WTC11 (cell line): Measurements from ENCODE around the gene DNAJC3. TPM values are rescaled to one million over a fixed set of nuclear protein-coding genes. Genes with fewer than 3 reads are reported as not detected.
"Not testable (repeated sequence)": the region's sequence is repeated elsewhere in the genome, so short reads cannot be mapped to it uniquely, and the experiment has no call there.

ENCODE experiments used
- ATAC-seq: fragments of 200-7000 bp; cut with Tn5 transposase; 2 replicates; pipeline ENCODE4 v1.10.0; 2021; ENCODE audit warnings: mild to moderate bottlenecking, moderate library complexity
- CTCF ChIA-PET: fragments of 300-600 bp; sonication (Branson Sonifier 250); formaldehyde crosslinking; loops from one replicate; lab custom pipeline; 2021; ENCODE audit warnings: antibody characterized with exemption; lab: Charles Lee
- POLR2A ChIA-PET: fragments of 350-600 bp; sonication (Branson Sonifier 250); formaldehyde crosslinking; loops from one replicate; lab custom pipeline; 2021; ENCODE audit warnings: antibody characterized with exemption; lab: Charles Lee
- DNase-seq: peaks from one replicate; pipeline ENCODE4 v3.0.0; 2021; ENCODE audit warnings: low spot score
- H3K27ac Mint-ChIP-seq: 2 replicates; pipeline ENCODE4 v1.8.0; 2021; ENCODE audit warnings: mixed read lengths
- H3K27me3 Mint-ChIP-seq: 2 replicates; pipeline ENCODE4 v1.8.0; 2021; ENCODE audit warnings: low read depth, mild to moderate bottlenecking, moderate library complexity, mixed read lengths
- H3K36me3 Mint-ChIP-seq: 2 replicates; pipeline ENCODE4 v1.8.0; 2021; ENCODE audit warnings: mixed read lengths
- H3K4me1 Mint-ChIP-seq: 2 replicates; pipeline ENCODE4 v1.8.0; 2022; ENCODE audit warnings: mixed read lengths
- H3K4me3 Mint-ChIP-seq: 2 replicates; pipeline ENCODE4 v1.8.0; 2021; ENCODE audit warnings: mild to moderate bottlenecking, moderate library complexity, mixed read lengths
- H3K9me3 Mint-ChIP-seq: 2 replicates; pipeline ENCODE4 v1.8.0; 2021; ENCODE audit warnings: mixed read lengths
- ATF1 ChIP-seq: sonication (generic); formaldehyde crosslinking; IDR thresholded peaks from 2 replicates; pipeline ENCODE4 v1.8.1; 2023; ENCODE audit warnings: mild to moderate bottlenecking, moderate library complexity, missing genetic modification reagents
- CTCF ChIP-seq: fragments of 200-600 bp; IDR thresholded peaks from 2 replicates; pipeline ENCODE4 v1.8.0; 2022; ENCODE audit warnings: antibody characterized with exemption
- E2F5 ChIP-seq: sonication (generic); formaldehyde crosslinking; IDR thresholded peaks from 2 replicates; pipeline ENCODE4 v1.8.1; 2022; ENCODE audit warnings: mild to moderate bottlenecking, moderate library complexity, missing genetic modification reagents
- ESRRA ChIP-seq: sonication (generic); formaldehyde crosslinking; IDR thresholded peaks from 2 replicates; pipeline ENCODE4 v1.8.1; 2022; ENCODE audit warnings: mild to moderate bottlenecking, missing genetic modification reagents, borderline replicate concordance
- FOXK1 ChIP-seq: sonication (generic); formaldehyde crosslinking; IDR thresholded peaks from 2 replicates; pipeline ENCODE4 v1.8.0; 2022; ENCODE audit warnings: mild to moderate bottlenecking, moderate library complexity, missing genetic modification reagents
- IRF1 ChIP-seq: sonication (generic); formaldehyde crosslinking; IDR thresholded peaks from 2 replicates; pipeline ENCODE4 v1.8.0; 2023; ENCODE audit warnings: missing genetic modification reagents
- MAX ChIP-seq: sonication (generic); formaldehyde crosslinking; IDR thresholded peaks from 2 replicates; pipeline ENCODE4 v1.8.0; 2022; ENCODE audit warnings: mild to moderate bottlenecking, missing genetic modification reagents
- MLX ChIP-seq: sonication (generic); formaldehyde crosslinking; IDR thresholded peaks from 2 replicates; pipeline ENCODE4 v1.8.1; 2023; ENCODE audit warnings: mild to moderate bottlenecking, missing genetic modification reagents, moderate library complexity
- RORB ChIP-seq: fragments of 250-450 bp; sonication (Bioruptor Pico); IDR thresholded peaks from 2 replicates; pipeline ENCODE4 v1.9.0; 2021; ENCODE audit warnings: mild to moderate bottlenecking
- STAT6 ChIP-seq: sonication (generic); formaldehyde crosslinking; conservative IDR thresholded peaks from 2 replicates; pipeline ENCODE4 v1.8.1; 2023; ENCODE audit warnings: mild to moderate bottlenecking, low read depth, missing genetic modification reagents, moderate library complexity
- ZNF263 ChIP-seq: sonication (generic); formaldehyde crosslinking; IDR thresholded peaks from 2 replicates; pipeline ENCODE4 v1.8.1; 2022; ENCODE audit warnings: low read depth, mild to moderate bottlenecking, moderate library complexity, missing genetic modification reagents
- ZNF396 ChIP-seq: fragments of 250-450 bp; sonication (Bioruptor Pico); IDR thresholded peaks from 2 replicates; pipeline ENCODE4 v1.8.0; 2021; ENCODE audit warnings: mild to moderate bottlenecking, moderate library complexity, borderline replicate concordance
- ZNF416 ChIP-seq: fragments of 250-450 bp; sonication (Bioruptor Pico); IDR thresholded peaks from 2 replicates; pipeline ENCODE4 v1.9.0; 2021; ENCODE audit warnings: mild to moderate bottlenecking, inconsistent platforms
- ZNF532 ChIP-seq: fragments of 250-450 bp; sonication (Bioruptor Pico); IDR thresholded peaks from 2 replicates; pipeline ENCODE4 v1.9.0; 2021; ENCODE audit warnings: mild to moderate bottlenecking, borderline replicate concordance
- total RNA-seq: library from RNA; stranded (reverse); gene quantifications from 3 replicates; pipeline ENCODE4 v1.2.3, GENCODE V29; 2021

The DNAJC3 gene
- total RNA-seq, 1 experiment from 2014 or later = 20.0 TPM

- ChIA-PET CTCF (interaction anchor here (0.6 to 2.6 kb wide), 38 partner anchors 10 to 1958 kb away, joined by 3 to 78 read pairs (median 4); partner anchors contain the start of gene DZIP1), POLR2A (interaction anchor here (0.6 kb wide), 1 partner anchor 169 kb away, joined by 3 read pairs; no protein-coding TSS in a partner anchor)
- Mint-ChIP-seq H3K9me3 (peaks cover 29% of the 10 kb centered on the region), H3K4me3 (no peak overlapping the region), H3K4me1 (no peaks in the 10 kb centered on the region), H3K36me3 (peaks cover 13% of the 10 kb centered on the region), H3K27ac (no peak overlapping the region), H3K27me3 (peaks cover 7% of the 10 kb centered on the region; the same call in 1 of the 2 replicates)
- no peak for DNase-seq
- TF ChIP-seq CTCF = peak; percentile 28; the same call in 1 of the 2 replicates
- no peak for TF ChIP-seq RORB (CRISPR knock-in tag)
- peak; percentile 24; the same call in 1 of the 2 replicates for ATAC-seq
Measured at GRCh38 chr13:95660981-95661581, 15.9 kb upstream of the DNAJC3 start.

- POLR2A ChIA-PET, H3K4me3 Mint-ChIP-seq, H3K27ac Mint-ChIP-seq, ATAC-seq, H3K4me1 Mint-ChIP-seq, CTCF ChIA-PET, DNase-seq: not testable (repeated sequence)
- Mint-ChIP-seq H3K36me3 (peaks cover 73% of the 10 kb centered on the region), H3K27me3 (peaks cover 39% of the 10 kb centered on the region), H3K9me3 (peaks cover 89% of the 10 kb centered on the region)
Measured at GRCh38 chr13:95667235-95667634, 9.7 kb upstream of the DNAJC3 start.

GRCh38 chr13:95671597-95671996, 5.3 kb upstream of the DNAJC3 start:
- DNase-seq (no peak), ATAC-seq (no peak)
- peaks cover 22% of the 10 kb centered on the region for H3K4me1 Mint-ChIP-seq
- peaks cover 28% of the 10 kb centered on the region for H3K27me3 Mint-ChIP-seq
- H3K27ac Mint-ChIP-seq = no peak overlapping the region
- POLR2A ChIA-PET = interaction anchor here (1.3 kb wide), 1 partner anchor 28 kb away, joined by 3 read pairs; no protein-coding TSS in a partner anchor
- no peak overlapping the region for H3K4me3 Mint-ChIP-seq
- peaks cover 54% of the 10 kb centered on the region for H3K36me3 Mint-ChIP-seq
- peaks cover 55% of the 10 kb centered on the region for H3K9me3 Mint-ChIP-seq
- CTCF ChIA-PET = interaction anchor here (1.7 kb wide), 1 partner anchor 11 kb away, joined by 13 read pairs; no protein-coding TSS in a partner anchor
- TF ChIP-seq ZNF263 (no peak), ZNF416 (CRISPR knock-in tag) (no peak), ATF1 (no peak), FOXK1 (CRISPR knock-in tag) (no peak), STAT6 (CRISPR knock-in tag) (no peak)

GRCh38 chr13:95676105-95676761, 706 bp upstream of the DNAJC3 start:
- peaks cover 34% of the 10 kb centered on the region for H3K4me1 Mint-ChIP-seq
- H3K27me3 Mint-ChIP-seq = no peaks in the 10 kb centered on the region
- ChIA-PET CTCF (interaction anchor here (0.8 to 1.6 kb wide), 5 partner anchors 33 to 304 kb away, joined by 3 to 9 read pairs (median 3); no protein-coding TSS in a partner anchor), POLR2A (interaction anchor here (0.7 to 1.6 kb wide), 5 partner anchors 32 to 374 kb away, joined by 3 to 17 read pairs (median 3); partner anchors contain the start of gene DZIP1)
- no peak for DNase-seq
- H3K4me3 Mint-ChIP-seq = peak overlapping the region; percentile 84
- H3K27ac Mint-ChIP-seq = peak overlapping the region; percentile 95
- peak; percentile 11 for ATAC-seq
- peaks cover 8% of the 10 kb centered on the region for H3K9me3 Mint-ChIP-seq
- H3K36me3 Mint-ChIP-seq = peaks cover 10% of the 10 kb centered on the region
- TF ChIP-seq IRF1 (CRISPR knock-in tag) (no peak), ZNF396 (CRISPR knock-in tag) (no peak), MLX (no peak), MAX (CRISPR knock-in tag) (no peak), ESRRA (CRISPR knock-in tag) (no peak), E2F5 (no peak), ZNF532 (no peak)
